ENCODE measurements around the gene MBNL1.
A peak's percentile ranks its signal among the peaks of the same experiment; 100 is the strongest.

Gene MBNL1

GRCh38 chr3:152376351-152377183, 107.8 kb downstream of the MBNL1 start:
- Histone ChIP-seq H3K27ac (ENCODE audit: low read depth, low read length) (peak overlapping the region; percentile 96), H3K79me2 (ENCODE audit: control insufficient read depth, low read length) (peaks cover 90% of the 10 kb centered on the region), H3K4me2 (ENCODE audit: low read length) (peak overlapping the region; percentile 74), H3K36me3 (ENCODE audit: control insufficient read depth, low read length) (peaks cover 57% of the 10 kb centered on the region), H3F3A (ENCODE audit: control insufficient read depth, insufficient read depth) (peaks cover 45% of the 10 kb centered on the region), H3K4me1 (ENCODE audit: control insufficient read depth, low read length) (peaks cover 96% of the 10 kb centered on the region), H3K4me3 (ENCODE audit: low read length) (peak overlapping the region; percentile 58), H3K9me2 (replicated peaks; ENCODE audit: control insufficient read depth, low read length) (no peaks in the 10 kb centered on the region), H3K9me3 (ENCODE audit: control insufficient read depth, insufficient read depth, low read length) (no peaks in the 10 kb centered on the region), H3K27me3 (ENCODE audit: control insufficient read depth, low read length) (no peaks in the 10 kb centered on the region), H4K20me1 (ENCODE audit: control insufficient read depth, insufficient read depth, low read depth, low read length) (no peaks in the 10 kb centered on the region)
- no peak for TF ChIP-seq EZH2phosphoT487 (IDR thresholded peaks at IDR 0.05; ENCODE audit: borderline replicate concordance, low read length)
- TF ChIP-seq CTCF (IDR thresholded peaks at IDR 0.05; ENCODE audit: low read depth, low read length, poor library complexity, severe bottlenecking), result no peak

GRCh38 chr3:152377184-152377570, 108.4 kb downstream of the MBNL1 start:
- peaks cover 90% of the 10 kb centered on the region for H3K79me2 ChIP-seq (ENCODE audit: control insufficient read depth, low read length)
- H3K9me3 ChIP-seq (ENCODE audit: control insufficient read depth, insufficient read depth, low read length), result no peaks in the 10 kb centered on the region
- no peak for TF ChIP-seq EZH2phosphoT487 (IDR thresholded peaks at IDR 0.05; ENCODE audit: borderline replicate concordance, low read length)
- no peak for TF ChIP-seq CTCF (IDR thresholded peaks at IDR 0.05; ENCODE audit: low read depth, low read length, poor library complexity, severe bottlenecking)
- H3K4me3 ChIP-seq (ENCODE audit: low read length), result peak overlapping the region; percentile 56
- H3K9me2 ChIP-seq (replicated peaks; ENCODE audit: control insufficient read depth, low read length), result no peaks in the 10 kb centered on the region
- no peaks in the 10 kb centered on the region for H3K27me3 ChIP-seq (ENCODE audit: control insufficient read depth, low read length)
- peak overlapping the region; percentile 74 for H3K4me2 ChIP-seq (ENCODE audit: low read length)
- peaks cover 58% of the 10 kb centered on the region for H3K36me3 ChIP-seq (ENCODE audit: control insufficient read depth, low read length)
- peaks cover 96% of the 10 kb centered on the region for H3K4me1 ChIP-seq (ENCODE audit: control insufficient read depth, low read length)
- H3K27ac ChIP-seq (ENCODE audit: low read depth, low read length), result peak overlapping the region; percentile 96
- H4K20me1 ChIP-seq (ENCODE audit: control insufficient read depth, insufficient read depth, low read depth, low read length), result no peaks in the 10 kb centered on the region
- H3F3A ChIP-seq (ENCODE audit: control insufficient read depth, insufficient read depth), result peaks cover 45% of the 10 kb centered on the region

DNA sequence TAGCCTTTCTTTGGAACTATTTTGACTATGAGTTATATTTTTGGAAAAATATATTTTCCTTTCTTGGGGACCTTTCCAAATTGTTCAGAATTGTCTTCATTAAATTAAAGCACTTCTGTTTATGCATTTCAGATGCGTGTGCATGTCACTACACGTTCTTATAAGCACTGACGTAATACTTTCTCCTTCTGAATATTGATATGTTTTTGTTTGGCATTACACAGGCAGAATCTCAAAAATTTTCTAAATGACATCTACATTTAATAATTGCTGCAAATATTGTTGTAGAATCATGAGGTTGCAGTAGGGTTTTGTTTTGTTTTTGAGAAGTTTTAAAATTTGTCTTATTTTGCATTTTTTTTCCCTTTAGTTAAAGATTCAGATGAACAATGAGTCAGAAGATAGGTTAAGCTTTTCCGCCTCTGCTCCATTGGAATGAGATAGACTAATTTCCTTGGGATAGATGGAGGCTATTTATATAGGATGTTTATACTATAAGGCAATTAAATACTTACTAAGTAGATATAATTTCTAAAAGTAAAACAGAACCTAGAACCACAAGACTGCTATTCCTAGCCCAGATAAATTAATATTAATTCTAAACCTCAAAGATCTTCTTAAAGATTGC, 110.8 kb downstream of the MBNL1 start:
- Histone ChIP-seq H3K4me2 (ENCODE audit: low read length) (peak overlapping the region; percentile 74), H3K9me2 (replicated peaks; ENCODE audit: control insufficient read depth, low read length) (no peaks in the 10 kb centered on the region), H3K9me3 (ENCODE audit: control insufficient read depth, insufficient read depth, low read length) (no peaks in the 10 kb centered on the region), H3F3A (ENCODE audit: control insufficient read depth, insufficient read depth) (peaks cover 31% of the 10 kb centered on the region), H3K36me3 (ENCODE audit: control insufficient read depth, low read length) (peaks cover 66% of the 10 kb centered on the region), H3K79me2 (ENCODE audit: control insufficient read depth, low read length) (peaks cover 90% of the 10 kb centered on the region), H3K4me1 (ENCODE audit: control insufficient read depth, low read length) (peaks cover 94% of the 10 kb centered on the region), H4K20me1 (ENCODE audit: control insufficient read depth, insufficient read depth, low read depth, low read length) (no peaks in the 10 kb centered on the region), H3K4me3 (ENCODE audit: low read length) (peak overlapping the region; percentile 38), H3K27ac (ENCODE audit: low read depth, low read length) (no peak overlapping the region), H3K27me3 (ENCODE audit: control insufficient read depth, low read length) (no peaks in the 10 kb centered on the region)
- no peak for TF ChIP-seq EZH2phosphoT487 (IDR thresholded peaks at IDR 0.05; ENCODE audit: borderline replicate concordance, low read length)
- no peak for TF ChIP-seq CTCF (IDR thresholded peaks at IDR 0.05; ENCODE audit: low read depth, low read length, poor library complexity, severe bottlenecking)
